SKM-1 (cell line): ENCODE results near the gene SGO2.
"Not testable (repeated sequence)": the region's sequence is repeated elsewhere in the genome, so short reads cannot be mapped to it uniquely, and the experiment has no call there.

Experiments used
- DNase-seq: peaks from one replicate; lab custom pipeline; 2025; ENCODE audit not compliant: unreplicated experiment; lab: John Stamatoyannopoulos, UW

The SGO2 gene

DNA sequence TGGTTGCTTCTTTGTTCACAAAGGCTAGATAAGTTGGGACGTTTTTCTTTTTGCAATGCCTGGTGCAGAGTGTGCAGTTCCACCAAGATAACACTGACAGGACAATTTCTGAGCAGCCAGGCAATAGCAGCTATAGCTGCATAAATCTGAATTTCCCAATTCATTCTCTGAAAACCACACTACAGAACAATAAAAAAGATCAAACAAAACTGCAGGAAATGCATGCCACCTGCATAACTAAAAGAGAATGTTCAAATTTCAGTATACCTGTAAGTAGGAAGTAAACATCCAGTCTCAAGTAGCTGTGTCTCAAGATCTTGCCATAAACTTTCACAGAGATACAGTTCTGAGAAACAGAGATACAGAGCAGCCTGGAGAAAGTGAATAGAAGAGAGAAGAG lies 10.9 kb upstream of the SGO2 start:
- DNase-seq, result no peak

DNA sequence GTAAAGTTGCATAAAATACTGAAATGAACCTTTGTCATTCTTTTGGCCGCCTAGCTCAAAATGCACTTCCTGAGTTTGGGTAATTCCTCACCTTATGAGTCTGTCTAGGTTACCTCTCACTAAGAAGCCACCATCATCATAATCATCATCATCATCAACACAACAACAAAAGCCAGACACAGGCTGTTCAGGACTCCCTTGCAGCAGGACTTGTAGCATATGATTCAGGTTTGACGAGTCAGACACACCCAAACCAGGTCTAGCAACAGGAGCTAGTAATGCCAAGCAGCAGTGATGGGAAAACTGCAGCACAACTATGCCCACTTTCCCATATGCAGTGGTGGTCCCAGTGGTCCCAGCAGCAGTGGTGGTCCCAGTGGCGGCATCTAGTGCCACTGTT lies 2.8 kb upstream of the SGO2 start:
- no peak for DNase-seq

DNA sequence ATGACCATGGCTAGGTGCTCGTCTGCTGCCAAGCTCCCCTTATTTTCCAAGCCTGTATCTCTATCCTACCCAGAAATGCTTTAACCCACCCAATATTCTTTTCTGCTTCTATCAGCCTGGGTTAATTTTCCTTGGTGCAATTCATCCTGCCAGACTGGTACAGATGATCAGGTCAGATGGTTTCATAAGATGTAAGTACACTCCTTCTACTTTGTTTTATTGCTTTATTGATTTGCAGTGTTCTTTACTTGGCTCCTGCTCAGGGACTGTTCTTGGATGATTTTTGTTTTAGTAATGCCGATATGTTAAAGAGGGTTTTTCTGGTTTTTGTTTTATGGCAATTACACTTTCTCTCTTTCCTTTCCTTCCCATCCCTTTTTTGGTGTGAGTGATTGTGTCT lies 2.4 kb upstream of the SGO2 start:
- DNase-seq, result no peak

DNA sequence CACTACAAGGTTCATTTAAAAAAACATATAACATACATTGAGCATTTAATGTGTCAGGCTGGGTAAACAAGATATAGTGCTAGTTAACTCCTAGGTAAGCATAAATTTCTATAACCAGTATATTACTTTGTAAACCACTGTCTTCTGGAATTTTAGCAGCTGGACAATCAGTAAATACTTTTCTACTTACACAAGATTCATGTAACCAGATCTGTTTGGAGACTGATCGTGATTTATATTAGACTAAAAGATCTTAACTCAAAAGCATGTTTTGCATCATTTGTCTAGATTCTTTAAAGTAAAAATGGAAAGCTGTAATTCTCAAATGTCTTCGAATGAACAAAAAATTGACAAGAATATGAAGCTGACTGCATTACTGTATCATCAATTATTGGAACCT lies 941 bp upstream of the SGO2 start:
- no peak for DNase-seq

DNA sequence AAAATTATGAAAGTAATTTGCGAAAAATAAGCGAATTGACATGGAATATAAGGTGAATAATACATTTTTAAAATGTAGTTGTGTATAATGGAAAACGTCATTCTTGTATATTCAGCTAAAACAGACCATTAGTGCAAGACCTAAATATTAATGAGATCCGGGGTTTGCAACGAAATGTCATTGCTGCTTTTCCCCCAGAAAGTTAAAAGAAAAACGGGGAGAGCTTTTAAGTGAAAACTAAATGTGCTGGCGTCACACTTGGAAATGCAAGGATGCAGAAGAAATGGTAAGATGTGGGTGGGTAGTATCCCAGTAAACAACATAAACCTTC lies 491 bp upstream of the SGO2 start:
- no peak for DNase-seq

DNA sequence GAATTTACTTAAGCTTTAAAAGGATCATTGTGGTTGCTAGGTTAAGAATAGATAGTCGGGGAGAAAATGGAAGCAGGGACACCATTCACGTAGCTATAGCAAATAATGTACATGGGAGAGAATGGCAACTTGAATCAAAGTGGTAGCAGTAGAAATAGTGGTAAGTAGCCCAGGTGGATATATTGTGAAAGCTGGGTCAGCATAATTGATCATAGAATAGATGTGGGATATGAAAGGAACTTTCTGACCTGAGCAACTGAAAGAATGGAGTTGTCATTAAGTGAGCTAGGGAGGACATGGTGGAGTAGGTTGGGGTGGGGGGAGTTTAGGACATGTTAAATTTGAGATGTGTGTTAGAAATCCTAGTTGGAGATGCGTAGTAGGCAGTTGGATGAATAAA lies 2.2 kb downstream of the SGO2 start:
- no peak for DNase-seq

DNA sequence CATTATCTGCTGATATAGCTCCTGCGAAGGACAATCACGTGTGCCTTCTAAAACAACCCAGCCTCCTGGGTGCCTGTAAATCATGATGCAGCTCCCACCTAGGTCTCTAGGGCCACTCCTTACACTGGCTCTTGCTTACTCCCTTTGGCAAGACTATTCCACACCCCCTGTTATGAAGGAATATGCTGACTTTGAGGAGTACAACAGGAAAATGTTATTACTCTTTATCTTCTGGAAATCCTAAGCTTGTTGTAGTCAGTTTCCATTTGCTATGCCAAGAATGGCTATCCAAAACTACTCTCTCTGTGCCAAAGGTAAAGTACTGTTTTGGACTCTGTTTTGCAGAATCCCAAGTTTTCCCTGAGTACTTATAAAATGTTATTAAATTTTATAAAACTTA lies 7.7 kb downstream of the SGO2 start:
- DNase-seq, result no peak

DNA sequence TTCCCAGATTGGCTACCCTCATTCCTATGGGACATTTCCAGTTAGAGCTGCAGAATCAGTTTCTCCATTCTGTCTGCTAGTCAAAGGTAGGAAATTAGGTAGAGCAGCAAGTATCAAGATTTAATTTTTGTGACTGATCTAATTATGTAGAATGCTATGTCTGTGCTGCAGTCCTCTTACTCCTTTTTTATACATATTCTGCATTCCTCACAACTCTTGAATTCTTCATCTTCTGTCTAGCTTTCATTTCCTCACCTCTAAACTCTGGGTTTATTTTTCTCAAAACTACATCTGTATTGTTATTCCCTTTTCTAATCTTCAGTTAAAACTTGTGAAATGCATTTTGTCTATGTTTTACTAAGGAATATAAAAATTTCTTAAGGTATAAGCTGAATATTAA lies 8.6 kb downstream of the SGO2 start:
- DNase-seq, result no peak

DNA sequence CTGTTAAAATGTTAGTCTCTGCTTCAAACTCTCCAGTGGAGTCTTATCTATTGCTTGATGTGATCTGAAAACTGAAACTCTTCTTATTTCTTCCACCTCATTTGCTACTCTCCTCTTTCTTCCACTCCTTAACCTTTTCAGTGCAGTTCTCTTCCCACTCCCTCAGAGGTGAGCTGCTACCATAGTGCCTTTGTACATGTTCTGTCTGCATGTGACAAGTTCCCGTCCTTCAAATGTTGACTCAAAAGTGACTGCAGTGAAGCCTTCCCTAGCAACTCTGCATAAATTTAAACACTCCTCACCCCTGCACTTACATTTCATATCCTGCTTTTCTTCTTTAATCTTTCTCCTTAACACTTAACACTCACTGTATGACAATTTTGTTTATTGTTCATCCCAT lies 12.1 kb downstream of the SGO2 start:
- DNase-seq, result no peak

DNA sequence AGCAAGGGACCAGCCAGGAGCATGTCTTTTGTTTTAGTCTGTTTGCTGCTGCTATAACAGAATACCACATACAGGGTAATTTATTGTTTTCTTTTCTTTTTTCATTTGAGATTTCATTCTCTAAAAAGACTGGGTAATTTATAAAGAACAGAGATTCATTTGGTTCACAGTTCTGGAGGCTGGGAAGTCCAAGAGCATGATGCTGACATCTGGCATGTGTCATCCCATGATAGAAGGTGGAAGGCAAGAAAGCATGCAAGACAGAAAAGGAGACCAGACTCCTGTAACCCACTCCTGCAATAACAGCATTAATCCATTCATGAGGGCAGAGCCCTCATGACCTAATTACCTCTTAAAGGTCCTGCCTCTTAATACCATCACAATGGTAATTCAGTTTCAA lies 14.8 kb downstream of the SGO2 start:
- DNase-seq, result no peak

DNA sequence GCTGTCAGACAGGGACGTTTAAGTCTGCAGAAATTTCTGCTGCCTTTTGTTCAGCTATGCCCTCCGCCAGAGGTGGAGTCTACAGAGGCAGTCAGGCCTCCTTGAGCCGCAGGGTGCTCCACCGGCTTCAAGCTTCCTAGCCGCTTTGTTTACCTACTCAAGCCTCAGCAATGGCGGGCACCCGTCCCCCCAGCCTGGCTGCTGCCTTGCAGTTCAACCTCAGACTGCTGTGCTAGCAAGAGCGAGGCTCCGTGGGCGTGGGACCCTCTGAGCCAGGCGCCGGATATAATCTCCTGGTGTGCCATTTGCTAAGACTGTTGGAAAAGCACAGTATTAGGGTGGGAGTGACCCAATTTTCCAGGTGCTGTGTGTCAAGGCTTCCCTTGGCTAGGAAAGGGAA lies 40.6 kb downstream of the SGO2 start:
- not testable (repeated sequence) for DNase-seq

DNA sequence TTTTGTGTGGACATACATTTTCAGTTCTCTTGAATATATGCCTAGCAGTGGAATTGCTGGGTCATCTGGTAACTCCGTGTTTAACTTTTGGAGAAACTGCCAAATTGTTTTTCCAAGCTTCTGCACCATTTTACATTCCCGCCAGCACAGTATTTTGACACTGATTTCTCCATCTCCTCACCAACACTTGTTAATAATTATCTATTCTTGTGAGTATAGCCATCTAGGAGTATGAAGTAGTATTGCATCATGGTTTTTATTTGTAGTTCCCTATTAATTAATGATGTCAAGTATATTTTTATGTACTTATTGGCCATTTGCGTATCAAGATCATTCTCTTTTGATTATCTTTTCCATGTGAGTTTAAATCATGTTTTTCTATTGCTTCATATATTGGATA lies 41.9 kb downstream of the SGO2 start:
- no peak for DNase-seq

DNA sequence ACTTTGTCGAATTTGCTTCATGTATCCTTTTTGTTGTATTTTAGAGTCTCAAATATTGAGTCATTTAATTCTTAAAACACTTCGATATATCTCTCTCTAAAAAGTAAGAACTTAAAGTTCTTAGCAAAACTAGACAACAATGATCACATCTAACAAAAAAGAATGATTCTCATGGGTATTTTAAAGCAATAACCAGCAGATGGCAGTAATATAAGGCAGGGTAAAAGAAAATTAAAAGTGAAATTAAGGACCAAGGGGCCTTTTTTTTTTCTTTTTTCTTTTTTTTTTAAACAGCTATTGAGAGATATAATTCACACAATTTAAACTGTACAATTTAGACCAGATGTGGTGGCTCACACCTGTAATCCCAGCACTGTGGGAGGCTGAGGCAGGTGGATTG lies 50.0 kb downstream of the SGO2 start:
- peak; percentile 21 for DNase-seq

DNA sequence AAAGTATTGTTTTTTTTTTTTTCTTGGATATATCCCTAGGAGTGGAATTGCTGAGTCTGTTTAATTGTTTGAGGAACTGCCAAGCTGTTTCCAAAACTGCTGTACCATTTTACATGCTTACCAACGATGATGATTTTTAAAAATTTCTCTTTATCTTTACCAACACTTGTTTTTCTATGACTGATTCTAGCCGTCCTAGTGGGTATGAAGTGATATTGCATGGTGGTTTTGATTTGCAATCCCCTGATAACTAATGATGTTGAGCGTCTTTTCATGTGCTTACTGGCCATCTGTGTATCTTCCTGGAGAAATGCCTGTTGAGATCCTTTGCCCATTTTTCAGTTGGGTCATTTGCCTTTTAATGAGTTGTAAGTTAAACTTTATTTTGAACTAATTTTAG lies 51.0 kb downstream of the SGO2 start:
- no peak for DNase-seq

DNA sequence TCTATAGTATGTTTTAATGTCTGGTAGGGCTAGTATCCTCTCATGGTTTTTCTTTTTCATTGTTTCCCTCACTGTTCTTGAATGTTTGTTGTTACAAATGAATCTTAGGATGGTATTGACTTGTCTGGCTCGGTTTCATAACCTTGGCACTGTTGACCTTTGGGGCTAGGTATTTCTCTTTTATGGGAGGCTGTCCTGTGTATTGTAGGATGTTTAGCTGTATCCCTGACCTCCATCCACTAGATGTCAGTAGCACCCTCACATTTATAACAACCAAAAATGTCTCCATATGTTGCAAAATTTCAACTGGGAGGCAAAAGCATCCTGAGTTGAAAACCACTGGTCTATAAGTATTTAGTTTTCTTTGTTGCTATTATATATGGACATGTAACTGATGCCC lies 52.8 kb downstream of the SGO2 start:
- DNase-seq, result peak; percentile 22

DNA sequence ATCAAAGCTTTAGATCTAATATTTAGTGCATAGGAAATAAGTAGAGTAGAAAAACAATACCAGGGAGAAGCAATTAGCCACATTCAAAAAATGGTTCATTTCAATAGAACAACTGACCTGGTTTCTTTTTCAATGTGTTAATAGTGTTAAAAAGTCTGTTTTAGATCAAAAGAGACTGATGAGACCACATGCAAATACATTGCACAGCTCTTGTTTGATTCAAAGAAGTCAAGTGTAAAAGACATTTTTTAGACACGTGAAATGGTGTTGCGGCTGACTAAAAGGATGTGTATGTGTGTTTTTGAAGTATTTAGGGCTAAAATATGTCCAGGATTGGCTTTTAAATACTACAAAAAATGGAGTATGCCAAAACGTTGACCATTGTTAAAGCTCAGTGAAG lies 58.6 kb downstream of the SGO2 start:
- no peak for DNase-seq

DNA sequence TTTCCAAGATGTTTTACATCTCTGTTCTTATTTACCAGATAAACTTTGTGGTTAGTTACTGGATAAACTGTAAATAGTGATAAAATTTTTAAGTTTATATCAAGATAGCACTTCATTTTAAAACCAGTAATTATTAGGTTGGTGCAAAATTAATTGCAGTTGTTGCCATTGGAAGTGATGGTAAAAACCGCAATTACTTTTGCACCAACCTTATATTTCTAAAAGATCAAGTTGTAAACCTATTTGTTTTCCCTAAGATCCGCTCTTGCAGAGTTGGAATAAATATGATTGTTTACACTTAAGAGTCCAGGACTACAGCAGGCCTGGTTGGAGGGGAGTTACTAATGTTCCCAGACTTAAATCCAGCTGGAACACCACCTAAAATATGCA lies 59.3 kb downstream of the SGO2 start:
- DNase-seq, result no peak

DNA sequence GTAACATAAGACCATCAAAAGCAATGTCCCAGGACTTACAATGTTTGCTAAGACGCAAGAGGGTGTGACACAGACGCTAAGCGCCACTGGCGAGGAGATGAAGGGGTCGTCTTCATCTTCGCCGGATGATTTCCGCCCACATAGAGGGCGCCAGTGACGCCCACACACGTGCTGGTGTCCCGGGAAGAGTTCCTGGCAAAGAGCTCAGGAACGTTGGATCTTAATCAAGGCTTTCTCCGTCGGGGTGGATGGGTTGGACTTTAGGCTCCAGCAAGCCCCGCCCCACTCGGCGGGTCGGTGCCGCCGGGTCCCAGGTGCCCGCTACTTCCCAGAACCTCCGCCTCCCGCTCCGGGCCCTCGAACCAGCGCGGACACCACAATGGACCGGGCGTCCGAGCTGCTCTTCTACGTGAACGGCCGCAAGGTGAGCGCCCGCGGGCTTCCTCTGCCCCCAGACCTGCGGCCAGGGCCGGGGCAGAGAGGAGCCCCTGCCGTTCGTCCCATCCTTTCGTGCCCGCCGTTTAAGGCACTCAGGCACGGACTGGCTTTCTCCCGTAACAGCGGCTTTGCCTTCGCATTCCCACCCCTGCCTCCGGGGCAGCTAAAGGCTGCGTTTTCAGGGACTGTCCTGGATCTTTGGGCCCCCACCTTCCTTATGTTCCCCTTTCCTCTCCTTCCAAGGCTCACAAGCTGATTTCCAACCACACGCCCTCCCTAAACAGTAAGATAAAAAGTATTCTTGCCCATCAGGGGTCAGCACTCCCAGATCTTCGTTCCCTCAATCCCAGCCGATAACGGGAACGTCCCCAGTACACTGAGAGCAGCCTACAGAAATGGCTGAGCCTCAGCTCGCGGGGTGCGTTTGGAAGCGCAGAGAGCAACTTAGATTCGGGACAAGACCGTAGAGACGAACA lies 60.0 kb downstream of the SGO2 start, which contains the start of gene AOX1:
Gene AOX1 (plus strand): TSS at position 285 of the 914 bp plus-strand sequence. CDS start 95 bp downstream, at position 380.
- no peak for DNase-seq

DNA sequence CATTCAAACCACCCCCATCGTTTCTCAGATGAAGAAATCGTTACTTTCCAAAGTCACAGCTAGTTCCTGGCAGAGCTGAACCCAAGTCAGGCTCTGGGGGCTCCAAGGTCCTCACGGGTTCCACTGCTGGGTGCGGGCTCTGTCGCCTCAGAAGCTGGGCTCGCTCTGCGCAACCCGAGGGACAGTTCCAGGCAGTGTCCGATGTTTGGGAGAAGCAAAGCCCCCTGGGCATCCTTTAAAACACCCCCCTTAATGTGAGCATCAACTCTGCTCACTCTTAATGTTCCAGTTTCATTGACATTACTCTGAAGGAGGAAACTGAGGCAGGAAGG lies 60.6 kb downstream of the SGO2 start:
- DNase-seq, result no peak

DNA sequence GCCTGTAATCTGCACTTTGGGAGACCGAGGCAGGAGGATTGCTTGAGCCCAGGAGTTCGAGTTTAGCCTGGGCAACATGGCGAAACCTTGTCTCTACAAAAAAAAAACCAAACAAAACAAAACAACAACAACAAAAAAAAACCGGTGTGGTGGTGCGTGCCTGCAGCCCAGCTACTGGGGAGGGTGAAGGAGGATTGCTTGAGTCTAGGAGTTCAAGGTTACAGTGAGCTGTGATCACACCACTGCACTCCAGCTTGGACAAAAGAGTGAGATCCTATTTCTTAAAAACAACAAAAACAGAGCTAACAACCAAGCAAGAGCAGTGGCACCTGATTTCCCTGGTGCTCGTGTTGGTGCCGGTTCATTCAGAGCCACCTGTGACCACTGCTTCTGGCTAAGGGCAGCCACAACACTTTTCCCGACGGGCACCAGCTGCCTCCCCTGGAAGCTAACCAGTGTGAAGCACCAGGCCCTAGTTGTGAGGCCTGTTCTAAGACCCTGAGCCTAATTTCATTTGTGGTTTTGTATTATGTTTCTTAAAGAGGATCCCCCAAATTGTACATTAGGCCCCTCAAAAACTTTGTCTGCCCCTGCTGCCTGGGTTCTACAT lies 61.1 kb downstream of the SGO2 start:
- no peak for DNase-seq

DNA sequence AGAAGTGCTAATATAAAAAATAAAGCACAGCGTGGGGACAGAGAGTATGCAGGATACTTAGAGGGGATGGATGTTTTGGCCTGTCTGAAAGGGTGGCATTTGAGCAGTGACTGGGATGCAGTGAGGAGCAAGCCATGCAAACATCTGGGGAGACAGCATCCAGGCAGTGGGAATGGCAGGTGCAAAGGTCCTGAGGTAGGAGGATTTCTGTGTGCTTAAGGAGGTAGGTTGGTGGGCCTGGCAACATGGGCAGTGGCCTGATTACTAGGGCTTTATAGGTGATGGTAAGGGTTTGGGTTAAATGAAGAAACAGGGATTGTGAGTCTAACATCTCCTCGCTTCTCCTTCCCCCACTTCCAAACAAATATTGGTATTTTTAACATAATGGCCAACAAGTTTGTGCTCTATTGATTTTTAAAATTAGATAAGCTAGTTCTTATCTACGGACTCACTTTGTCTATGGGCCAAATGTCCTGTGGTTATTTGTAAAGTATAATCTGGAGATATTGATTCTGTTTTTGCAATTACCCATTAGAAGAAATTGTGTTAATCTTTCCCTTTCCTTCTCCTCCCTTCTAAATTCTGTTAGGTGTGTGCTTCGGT lies 62.2 kb downstream of the SGO2 start:
- no peak for DNase-seq

DNA sequence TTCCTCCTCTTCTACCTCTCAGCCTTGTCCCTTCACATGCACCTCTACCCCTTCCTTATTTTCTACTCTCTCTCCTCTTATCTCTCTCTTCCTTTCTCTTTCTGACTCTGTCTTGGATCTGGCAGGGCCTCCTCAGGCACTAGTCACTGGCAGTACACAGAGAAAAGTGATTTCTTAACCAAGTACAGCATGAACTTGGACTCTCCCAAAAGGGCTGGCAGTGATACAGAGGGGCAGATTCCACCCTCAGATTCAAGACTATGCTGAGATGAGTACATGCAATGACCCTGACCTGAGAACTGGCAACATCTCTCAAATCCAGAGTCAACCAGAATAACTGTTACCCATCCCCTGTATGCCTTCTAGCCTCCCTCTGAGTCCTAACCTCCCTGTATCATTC lies 64.1 kb downstream of the SGO2 start:
- DNase-seq, result no peak

DNA sequence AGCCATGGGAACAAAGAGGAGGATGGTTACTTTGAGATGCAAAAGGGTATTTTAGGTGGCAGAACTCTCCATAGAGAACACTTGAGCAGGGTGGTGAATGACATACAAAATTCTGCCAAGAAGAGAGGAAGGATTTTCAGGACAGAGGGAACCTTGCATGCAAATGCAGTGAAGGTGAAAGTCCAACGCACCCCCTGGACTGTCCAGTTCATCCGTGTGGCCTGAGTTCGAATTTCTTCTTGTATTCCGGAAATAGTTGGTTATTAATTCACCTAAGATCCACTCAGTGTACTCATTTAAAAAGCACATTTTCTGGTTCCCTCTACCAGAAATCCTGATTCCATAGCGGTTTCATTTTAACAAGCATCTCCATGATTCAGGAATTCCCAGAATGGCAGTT lies 65.3 kb downstream of the SGO2 start:
- no peak for DNase-seq
